ES-I3 (cell line): ENCODE measurements around the gene CNST.
"Not testable (repeated sequence)": the region's sequence is repeated elsewhere in the genome, so short reads cannot be mapped to it uniquely, and the experiment has no call there.

Experiments
- H3K36me3 ChIP-seq: 2 replicates; pipeline ENCODE4 v1.6.1; 2013; ENCODE audit warnings: mild to moderate bottlenecking, low read length, control low read depth, moderate library complexity; ENCODE audit not compliant: insufficient read depth
- H3K4me1 ChIP-seq: 2 replicates; pipeline ENCODE4 v1.6.1; 2013; ENCODE audit warnings: mild to moderate bottlenecking, control low read depth, low read length; ENCODE audit not compliant: insufficient read depth
- H3K9ac ChIP-seq: 2 replicates; pipeline ENCODE4 v1.6.1; 2013; ENCODE audit warnings: low read depth, mild to moderate bottlenecking, low read length, moderate library complexity
- H3K9me3 ChIP-seq: 2 replicates; pipeline ENCODE4 v1.6.1; 2013; ENCODE audit warnings: mild to moderate bottlenecking, low read length, moderate library complexity; ENCODE audit not compliant: control insufficient read depth, insufficient read depth

Gene CNST

GRCh38 chr1:246537887-246538286, 28.4 kb upstream of the CNST start:
- Histone ChIP-seq H3K36me3 (peaks cover 8% of the 10 kb centered on the region; the same call in 1 of the 2 replicates), H3K4me1 (no peaks in the 10 kb centered on the region), H3K9ac (no peak overlapping the region), H3K9me3 (peaks cover under 1% of the 10 kb centered on the region; the same call in 1 of the 2 replicates)

GRCh38 chr1:246540738-246541491, 25.3 kb upstream of the CNST start:
- no peaks in the 10 kb centered on the region for H3K4me1 ChIP-seq
- H3K36me3 ChIP-seq = peaks cover 13% of the 10 kb centered on the region
- no peak overlapping the region for H3K9ac ChIP-seq
- H3K9me3 ChIP-seq = no peaks in the 10 kb centered on the region; the same call in 1 of the 2 replicates

DNA sequence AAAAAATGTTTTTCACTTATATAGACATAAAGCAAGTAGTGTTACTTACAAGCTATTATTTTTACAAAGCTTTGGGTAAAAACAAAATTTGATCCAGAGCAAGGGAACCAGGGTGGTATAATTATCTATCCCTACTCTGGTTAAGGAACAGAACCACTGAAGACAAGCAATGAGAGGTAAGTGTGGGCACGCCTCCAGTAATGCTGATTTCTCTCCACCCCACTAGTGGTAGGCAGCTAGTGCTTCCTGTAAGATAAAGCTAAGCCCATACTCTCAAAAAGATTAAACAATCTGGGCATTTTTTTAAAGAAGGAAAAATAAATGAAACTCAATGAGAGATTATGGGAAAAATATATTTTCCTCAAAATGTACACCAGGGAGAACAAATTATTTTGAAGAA, 22.3 kb upstream of the CNST start:
- H3K9me3 ChIP-seq = no peaks in the 10 kb centered on the region
- no peak overlapping the region for H3K9ac ChIP-seq
- H3K36me3 ChIP-seq = peaks cover 15% of the 10 kb centered on the region
- no peaks in the 10 kb centered on the region for H3K4me1 ChIP-seq

GRCh38 chr1:246549665-246550064, 16.6 kb upstream of the CNST start:
- H3K9ac ChIP-seq = no peak overlapping the region
- H3K4me1 ChIP-seq = no peaks in the 10 kb centered on the region
- no peaks in the 10 kb centered on the region for H3K9me3 ChIP-seq
- H3K36me3 ChIP-seq = peaks cover 16% of the 10 kb centered on the region

DNA sequence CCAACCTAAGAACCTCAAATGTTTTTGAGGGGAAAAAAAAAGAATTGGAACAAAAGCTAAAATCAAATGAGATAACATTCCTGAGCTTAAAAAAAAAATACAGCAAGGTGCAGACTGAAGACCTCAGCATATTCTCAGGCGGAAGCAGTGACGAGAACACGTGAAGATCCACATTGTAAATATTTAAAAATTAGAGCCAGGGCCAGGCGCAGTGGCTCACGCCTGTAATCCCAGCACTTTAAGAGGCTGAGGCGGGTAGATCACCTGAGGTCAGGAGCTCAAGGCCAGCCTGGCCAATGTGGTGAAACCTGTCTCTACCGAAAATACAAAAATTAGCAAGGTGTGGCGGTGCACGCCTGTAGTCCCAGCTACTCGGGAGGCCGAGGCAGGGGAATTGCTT, 15.9 kb upstream of the CNST start:
- Histone ChIP-seq H3K36me3 (peaks cover 12% of the 10 kb centered on the region), H3K9me3 (no peaks in the 10 kb centered on the region), H3K9ac (no peak overlapping the region), H3K4me1 (no peaks in the 10 kb centered on the region)

DNA sequence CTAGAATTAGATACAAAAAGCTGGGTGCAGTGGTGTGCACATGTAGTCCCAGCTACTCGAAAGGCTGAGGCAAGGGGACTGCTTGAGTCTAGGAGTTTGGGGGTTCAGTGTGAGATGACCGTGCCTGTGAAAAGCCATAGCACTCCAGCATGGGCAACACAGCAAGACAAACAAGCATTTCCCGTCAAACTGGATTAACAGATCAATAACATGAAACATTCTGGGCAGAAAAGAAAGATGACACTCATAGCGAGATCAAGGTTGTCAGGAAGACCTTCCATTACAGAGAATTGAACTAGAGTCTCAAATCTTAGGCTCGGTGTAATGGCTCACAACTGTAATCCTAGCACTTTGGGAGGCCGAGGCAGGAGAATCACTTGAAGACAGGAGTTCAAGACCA, 14.1 kb upstream of the CNST start:
- Histone ChIP-seq H3K36me3 (peaks cover 16% of the 10 kb centered on the region; the same call in 1 of the 2 replicates), H3K9ac (no peak overlapping the region), H3K9me3 (no peaks in the 10 kb centered on the region), H3K4me1 (no peaks in the 10 kb centered on the region)

DNA sequence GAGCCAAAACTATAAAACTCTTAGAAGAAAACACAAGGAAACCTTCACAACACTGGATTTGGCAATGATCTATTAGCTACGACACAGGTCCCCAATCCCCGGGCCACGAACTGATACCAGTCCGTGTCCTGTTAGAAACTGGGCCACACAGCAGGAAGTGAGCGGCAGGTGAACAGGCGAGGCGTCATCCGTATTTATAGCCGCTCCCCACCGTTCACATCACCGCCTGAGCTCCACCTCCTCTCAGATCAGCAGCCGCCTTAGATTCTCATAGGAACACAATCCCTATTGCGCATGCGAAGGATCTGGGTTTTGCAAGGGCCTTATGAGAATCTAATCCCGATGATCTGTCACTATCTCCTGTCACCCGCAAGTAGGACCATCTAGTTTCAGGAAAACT, 12.1 kb upstream of the CNST start:
- Histone ChIP-seq H3K4me1 (no peaks in the 10 kb centered on the region), H3K9me3 (no peaks in the 10 kb centered on the region), H3K9ac (no peak overlapping the region), H3K36me3 (peaks cover 12% of the 10 kb centered on the region; the same call in 1 of the 2 replicates)

DNA sequence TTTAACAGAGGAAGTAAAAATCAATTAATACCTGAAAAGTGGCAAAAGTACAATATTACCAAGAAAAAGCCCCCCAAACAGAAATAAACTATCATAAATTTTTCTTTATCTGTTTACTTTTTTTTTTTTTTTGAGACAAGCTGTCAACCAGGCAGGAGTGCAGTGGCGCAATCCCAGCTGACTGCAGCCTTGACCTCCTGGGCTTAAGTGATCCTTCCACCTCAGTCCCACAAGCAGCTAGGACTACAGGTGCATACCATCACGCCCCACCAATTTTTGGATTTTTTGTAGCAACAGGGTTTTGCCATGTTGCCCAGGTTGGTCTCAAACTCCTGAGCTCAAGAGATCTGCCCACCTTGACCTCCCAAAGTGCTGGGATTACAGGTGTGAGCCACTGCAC, 8.2 kb upstream of the CNST start:
- peaks cover 3% of the 10 kb centered on the region; the same call in 1 of the 2 replicates for H3K36me3 ChIP-seq

DNA sequence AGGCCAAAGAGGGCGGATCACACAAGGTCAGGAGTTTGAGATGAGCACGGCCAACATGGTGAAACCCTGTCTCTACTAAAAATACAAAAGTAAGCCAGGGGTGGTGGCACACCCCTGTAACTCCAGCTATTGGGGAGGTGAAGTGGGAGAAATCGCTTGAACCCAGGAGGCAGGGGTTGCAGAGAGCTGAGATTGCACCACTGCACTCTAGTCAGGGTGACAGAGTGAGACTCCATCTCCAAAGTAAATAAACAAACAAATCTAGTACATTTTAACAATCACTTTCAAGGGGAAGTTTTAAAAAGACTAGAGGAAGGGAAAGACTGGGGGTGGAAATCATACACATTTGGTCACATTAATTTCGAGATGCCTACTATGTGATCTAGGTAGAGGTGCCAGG, 6.9 kb upstream of the CNST start:
- H3K9ac ChIP-seq = no peak overlapping the region
- no peaks in the 10 kb centered on the region for H3K9me3 ChIP-seq
- peaks cover 7% of the 10 kb centered on the region for H3K36me3 ChIP-seq
- no peaks in the 10 kb centered on the region for H3K4me1 ChIP-seq

More for the DNA sequence above, 8.2 kb upstream of the CNST start:
- H3K9me3 ChIP-seq = no peaks in the 10 kb centered on the region
- no peaks in the 10 kb centered on the region for H3K4me1 ChIP-seq
- H3K9ac ChIP-seq = no peak overlapping the region

DNA sequence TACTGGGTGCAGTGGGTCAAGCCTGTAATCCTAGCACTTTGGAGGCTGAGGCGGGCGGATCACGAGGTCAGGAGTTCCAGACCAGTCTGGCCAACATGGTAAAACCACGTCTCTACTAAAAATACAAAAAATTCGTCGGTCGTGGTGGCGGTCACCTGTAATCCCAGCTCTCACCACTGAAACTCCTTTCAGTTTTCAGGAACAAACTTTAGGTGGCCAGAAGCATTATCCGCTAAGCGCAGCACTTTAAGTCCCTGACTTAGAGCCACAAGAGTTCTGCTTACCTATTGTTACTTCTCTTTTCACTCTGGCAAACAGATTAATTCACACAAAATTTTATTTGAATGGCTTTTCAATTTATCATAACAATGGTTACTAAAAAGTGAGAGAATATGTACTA, 5.4 kb upstream of the CNST start:
- not testable (repeated sequence) for H3K36me3 ChIP-seq, H3K4me1 ChIP-seq, H3K9ac ChIP-seq, H3K9me3 ChIP-seq

DNA sequence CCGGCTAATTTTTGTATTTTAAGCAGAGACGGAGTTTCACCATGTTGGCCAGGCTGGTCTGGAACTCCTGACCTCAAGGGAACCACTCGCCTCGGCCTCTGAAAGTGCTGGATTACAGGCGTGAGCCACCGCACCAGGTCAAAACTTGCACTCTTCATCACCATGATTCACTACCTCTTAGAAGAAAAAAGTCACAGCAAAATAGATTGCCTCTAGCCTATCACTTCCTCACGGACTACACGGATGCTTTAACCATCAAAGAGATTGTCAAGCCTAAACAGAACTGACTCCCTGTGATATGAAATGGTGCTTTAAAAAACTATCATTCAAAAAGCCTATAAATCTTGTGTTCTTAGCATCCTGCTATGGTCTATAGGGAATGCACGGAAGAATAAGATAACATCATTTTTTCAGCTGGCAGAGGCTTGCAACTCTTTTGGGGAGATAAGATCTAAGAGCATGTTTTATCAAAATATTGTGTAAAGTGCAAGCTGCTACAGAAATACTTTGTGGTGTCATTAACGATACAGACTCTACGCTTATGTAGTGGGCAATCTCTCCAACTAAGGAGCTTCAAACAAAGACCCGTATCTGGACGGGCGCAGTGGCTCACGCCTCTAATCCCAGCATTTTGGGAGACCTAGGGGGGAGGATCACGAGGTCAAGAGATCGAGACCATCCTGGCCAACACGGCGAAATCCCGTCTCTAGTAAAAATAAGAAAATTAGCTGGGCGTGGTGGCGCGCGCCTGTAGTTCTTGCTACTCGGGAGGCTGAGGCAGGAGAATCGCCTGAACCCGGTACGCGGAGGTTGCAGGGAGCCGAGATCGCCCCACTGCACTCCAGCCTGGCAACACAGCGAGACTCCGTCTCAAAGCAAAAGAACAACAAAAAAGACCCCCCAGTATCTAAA, 1.2 kb upstream of the CNST start:
- H3K9me3 ChIP-seq = no peaks in the 10 kb centered on the region
- H3K9ac ChIP-seq = peak overlapping the region; percentile 85
- peaks cover 4% of the 10 kb centered on the region for H3K36me3 ChIP-seq
- peaks cover 4% of the 10 kb centered on the region for H3K4me1 ChIP-seq

DNA sequence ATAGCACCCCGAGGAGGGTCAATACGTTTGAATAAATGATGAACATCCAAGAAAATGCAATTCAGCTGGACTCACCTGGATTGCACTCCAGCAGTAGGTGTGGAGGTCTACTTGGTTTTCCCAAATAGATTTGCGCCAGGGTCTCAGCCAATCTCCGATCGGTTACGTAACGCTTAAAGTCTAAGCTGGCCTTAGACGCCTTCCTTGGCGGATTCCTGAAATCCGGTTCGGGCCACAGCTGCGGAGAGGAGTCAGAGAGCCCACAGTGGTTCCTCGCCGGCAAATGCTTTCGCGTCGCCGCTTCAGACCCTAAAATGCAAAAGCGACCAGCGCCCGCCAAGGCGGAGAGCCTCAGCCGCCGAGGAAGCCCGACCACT, 517 bp upstream of the CNST start:
- H3K9ac ChIP-seq = peak overlapping the region; percentile 85

GRCh38 chr1:246566813-246567645, 773 bp downstream of the CNST start:
- Histone ChIP-seq H3K4me1 (peaks cover 4% of the 10 kb centered on the region), H3K36me3 (peaks cover 4% of the 10 kb centered on the region), H3K9me3 (no peaks in the 10 kb centered on the region), H3K9ac (peak overlapping the region; percentile 85)

More for the DNA sequence above, 517 bp upstream of the CNST start:
- Histone ChIP-seq H3K4me1 (peaks cover 4% of the 10 kb centered on the region), H3K36me3 (peaks cover 4% of the 10 kb centered on the region), H3K9me3 (no peaks in the 10 kb centered on the region)

GRCh38 chr1:246567646-246568235, 1.5 kb downstream of the CNST start:
- Histone ChIP-seq H3K9ac (peak overlapping the region; percentile 85; the same call in 1 of the 2 replicates), H3K9me3 (no peaks in the 10 kb centered on the region), H3K36me3 (peaks cover 4% of the 10 kb centered on the region), H3K4me1 (peaks cover 4% of the 10 kb centered on the region)
